Measurements from ENCODE around the gene GBX1.
A peak's percentile ranks its signal among the peaks of the same experiment; 100 is the strongest.

The GBX1 gene

DNA sequence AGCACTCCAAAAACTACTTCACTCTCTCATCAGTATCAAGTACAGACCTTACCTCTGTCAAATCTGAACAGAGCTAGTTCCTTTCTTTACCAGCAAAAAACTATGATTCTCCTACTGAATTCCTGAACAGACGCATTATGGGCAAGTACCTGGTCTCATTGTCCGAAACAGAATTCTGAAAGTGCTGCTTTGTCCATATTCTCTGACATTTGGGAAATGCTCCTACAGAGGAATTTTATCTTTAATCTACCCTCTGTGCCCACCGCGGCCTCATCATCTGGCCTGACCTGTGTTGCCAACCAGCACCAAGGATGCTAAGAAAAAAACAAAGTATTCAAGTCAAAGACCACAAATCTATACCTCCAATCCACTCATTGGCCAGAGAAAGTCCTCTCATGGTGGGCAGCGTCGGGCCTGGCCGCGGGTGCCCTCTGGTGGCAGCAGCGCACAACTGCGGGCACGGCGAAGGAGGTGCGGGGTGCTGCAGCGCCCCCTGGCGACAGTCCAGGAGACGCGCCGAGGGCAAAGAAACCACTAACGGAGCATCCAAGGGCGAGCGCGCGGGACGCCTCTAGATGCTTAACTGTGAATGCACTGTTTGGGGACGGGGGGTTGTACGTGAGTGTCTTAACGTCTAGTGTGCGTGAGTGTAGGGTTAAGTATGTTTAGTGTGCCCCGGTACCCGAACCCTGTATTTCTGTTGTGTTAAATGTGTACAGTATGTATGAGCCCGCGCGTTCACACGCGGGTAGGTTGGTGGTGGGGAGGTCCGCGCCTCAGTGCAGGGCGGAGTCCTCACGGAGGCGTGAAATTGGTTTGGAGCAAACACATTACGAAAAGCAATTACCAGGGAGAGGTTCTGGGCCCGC lies 5.0 kb upstream of the GBX1 start:
- DNase-seq = peak; percentile 52 to 66 (median 58)

DNA sequence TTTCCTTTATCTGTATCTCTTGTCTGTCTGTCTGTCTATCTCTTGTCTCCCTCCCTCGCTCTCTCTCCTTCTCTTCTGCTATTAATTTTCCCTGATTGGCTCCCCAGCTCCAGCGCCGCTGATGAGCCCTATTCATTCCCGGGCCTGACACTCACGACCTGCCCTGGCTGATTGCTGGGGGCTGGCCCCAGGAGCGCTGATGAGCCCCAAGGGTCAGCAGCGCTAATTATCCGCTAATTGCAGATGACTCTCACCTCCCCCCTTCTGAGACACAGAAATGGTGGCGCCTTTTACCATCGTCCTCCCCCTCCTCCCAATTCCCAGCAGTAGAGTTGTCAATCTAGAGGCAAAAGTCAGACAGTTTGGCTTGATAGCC lies 1.3 kb upstream of the GBX1 start:
- no peak for DNase-seq

DNA sequence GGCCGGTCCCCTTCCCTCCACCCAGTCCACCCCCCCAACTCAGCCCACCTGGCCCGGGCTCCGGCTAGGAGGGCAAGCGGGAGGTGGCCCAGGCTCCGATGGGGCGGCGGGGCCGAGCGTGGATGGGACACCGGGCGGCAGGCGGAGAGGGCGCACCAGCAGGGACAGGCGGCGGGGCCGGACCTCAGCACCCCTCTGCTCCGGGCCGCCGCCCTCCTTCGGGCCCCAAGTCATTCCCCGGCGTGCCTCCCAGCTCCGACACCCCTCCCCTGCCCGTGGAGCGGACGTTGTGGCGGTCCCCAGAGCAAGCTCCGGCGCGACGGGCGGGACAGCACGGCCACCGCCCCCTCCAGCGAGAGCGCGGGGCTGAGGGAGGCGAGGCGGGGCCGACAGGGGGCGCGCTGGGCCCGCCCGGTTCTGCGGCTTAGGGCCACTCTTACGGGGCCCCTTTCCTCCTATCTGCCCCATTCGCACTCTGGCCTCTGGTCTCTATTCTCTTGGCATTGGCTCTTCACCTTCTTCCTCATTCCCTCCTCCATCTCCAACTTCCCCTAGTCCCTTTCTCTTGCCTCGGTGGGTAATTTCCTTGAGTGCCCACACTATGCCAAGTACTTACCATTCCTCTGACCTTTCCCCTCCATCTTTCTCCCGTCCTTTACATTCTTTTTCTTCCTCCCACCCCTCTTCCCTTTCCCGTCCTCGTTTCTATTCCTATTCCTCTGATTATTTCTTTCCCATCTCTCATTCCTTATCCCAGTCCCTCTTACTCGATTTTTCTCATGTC lies 701 bp upstream of the GBX1 start:
- DNase-seq = peak in 3 of 4 experiments; percentile 17 to 33 (median 28)

DNA sequence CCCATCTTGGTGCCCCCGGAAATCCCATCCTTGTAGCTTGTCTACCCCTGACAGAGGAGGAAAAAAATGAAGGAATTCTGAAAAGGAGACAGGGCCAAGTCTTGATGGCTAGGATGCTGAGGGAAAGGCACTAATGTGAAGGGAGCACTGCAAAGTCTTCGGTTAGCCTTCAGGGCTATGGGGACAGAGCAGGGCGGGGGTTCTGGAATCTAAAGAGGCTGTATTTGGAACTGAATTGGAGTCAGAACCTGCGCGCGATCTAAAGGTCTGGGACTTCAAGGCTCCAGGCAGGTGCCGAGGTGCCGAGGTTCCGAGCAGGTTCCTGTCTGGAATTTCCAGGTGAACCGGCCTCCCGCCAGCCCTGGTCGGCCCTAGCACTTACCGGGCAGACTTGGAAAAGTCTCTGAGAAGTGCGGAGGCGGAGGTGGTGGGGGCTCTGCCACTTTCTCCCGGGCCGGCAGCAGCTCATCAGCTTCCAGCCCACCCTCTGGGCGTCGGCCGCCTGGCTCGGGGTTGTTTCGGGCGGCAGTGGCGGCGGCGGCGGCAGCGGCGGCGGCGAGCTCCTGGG lies 781 bp downstream of the GBX1 start:
- DNase-seq = no peak

DNA sequence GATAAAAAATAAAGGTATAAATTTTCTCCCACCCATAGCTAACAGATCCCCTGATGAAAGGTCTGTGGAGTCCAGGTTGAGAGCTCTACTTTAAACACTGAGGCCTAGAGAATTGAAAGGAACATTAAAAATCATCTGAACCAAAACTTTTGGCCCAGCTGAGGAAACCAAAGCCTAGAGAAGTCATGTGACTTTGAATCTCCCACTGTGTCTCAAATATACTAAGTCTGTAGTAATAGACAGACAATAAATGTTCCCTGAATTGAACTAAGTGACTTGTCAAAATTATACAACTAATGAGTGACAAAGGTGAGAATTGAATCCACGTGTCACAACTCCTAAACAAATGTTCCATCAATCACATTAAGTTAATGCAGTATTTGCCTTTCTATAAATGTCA lies 5.7 kb downstream of the GBX1 start:
- no peak for DNase-seq

DNA sequence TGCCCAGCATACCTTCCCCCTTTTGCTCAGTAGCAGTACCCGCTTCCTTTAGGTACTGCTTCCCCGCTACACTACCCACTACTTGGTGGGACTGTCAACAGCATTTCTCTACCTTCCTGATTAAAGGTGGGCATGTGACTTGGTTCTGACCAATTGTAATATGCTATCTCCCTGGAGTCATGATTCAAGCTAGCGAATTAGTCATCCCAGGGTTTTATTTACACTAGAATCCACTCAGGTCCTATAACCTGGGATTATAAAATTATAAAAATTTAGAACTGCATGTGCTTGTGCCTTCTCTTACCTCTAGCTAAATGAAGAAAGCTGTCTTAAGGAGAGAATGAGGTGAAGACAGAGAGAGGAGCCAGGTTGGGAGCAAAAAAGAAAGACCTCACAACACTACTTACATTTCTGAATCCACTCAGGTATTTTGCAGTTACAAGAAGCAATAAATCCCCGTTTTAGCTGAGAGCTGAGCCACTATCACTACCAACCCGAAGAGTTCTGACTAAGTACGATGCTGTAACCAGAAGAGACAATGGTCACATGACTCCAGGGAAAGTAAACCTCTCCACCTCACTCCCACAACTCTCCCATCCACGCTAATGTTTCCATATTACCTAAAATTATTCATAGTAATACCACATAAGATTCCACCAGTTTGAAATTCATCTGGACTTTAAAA lies 9.7 kb downstream of the GBX1 start:
- no peak for DNase-seq

DNA sequence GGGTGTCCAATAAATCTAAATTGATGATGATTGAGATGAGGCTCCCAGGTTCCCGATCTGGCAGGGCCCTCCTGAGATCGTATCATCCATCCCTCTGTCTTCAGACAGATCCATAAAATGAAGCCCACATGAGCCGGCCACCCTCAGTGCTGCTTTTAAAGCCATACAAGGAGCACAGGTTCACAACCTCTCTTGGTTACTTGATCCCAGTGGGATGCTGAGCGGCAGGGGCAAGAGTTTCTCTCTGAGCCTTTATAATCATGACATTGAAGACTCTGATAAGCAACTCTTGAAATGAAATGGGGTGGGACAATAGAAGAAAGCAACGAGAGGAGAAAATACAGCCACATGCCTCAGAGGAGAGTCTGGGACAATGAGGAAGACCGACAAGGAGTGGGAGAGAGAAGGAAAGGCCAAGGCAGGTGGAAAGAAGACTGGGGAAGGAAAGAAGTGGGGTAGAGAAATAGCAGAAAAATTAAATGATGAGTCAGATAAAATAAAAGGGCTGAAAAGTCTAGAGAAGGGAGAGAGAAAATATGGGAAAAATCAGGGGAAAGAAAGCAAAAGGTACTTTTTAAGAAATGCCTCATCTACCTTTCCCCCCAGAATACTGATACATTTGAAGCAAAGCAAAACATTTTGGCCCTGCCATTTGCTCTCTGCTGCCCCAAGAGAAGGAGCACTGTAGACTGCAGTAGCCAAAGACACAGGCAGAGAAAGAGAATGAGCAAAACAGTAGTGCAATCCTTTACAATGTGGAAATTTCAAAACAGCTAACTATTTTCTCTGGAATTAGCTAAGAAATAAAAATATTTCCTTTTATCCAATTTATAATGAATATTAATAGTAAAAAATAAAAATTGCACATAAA lies 14.6 kb downstream of the GBX1 start:
- no peak for DNase-seq

DNA sequence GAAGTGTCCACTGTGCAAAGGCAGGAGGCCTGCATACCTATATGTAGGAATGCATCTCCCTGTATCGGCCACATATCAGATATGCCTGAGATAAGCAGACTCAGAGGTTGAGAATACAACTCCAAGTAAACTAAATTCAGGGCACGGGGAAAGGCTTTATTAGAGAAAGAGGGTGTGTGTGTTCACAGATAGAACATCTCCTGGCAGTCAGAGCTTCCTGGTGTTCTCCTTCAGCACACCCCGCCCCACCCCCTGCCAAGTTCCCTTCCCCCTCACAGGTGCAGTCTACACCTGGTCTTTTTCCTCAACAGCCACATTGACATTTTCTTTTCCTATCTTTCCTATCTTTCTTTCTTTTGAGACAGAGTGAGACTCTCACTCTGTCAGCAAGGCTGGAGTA lies 17.1 kb downstream of the GBX1 start:
- DNase-seq = no peak

DNA sequence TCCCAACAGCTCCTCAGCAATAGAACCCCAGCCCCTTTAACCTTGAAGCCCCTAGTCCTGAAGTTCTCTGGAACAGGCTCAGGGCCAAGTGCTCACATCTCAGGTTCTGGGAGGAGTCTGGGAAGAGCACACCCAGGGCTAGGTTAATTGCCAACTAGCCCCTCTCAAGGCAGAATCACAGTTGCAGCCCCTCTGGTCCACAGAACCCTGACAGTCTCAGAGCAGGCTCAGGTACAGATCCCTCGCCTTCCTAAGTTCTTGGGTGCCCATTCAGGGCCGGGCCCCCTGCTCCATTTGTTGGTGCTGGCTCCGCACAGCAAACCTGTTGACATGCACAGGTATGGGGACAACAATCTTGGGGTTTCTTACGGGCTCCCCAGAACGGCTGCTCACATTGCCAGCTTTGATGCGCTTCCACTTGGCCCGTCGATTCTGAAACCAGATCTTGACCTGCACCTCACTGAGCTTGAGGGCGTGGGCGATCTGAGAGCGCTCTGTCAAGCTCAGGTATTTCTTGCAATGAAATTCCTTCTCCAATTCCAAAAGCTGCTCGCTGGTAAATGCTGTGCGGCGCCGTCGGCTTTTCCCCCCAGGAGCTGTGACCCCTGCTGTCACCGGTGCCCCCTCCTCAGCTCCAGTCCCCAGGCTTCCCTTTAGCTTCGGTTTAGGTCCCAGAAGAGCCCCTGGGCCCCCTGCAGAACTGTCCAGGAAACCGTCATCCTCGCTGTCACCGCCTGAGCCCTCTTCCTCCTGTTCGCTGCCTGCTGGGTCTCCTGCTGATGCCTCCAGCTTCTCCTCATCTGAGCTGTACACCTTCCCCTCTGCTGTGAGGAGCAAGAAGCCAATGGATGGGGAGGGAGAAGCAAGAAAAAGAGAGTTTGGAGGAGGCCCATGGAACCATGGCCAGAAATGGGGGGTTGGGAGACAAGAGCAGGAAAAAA lies 18.9 kb downstream of the GBX1 start:
- DNase-seq = no peak

DNA sequence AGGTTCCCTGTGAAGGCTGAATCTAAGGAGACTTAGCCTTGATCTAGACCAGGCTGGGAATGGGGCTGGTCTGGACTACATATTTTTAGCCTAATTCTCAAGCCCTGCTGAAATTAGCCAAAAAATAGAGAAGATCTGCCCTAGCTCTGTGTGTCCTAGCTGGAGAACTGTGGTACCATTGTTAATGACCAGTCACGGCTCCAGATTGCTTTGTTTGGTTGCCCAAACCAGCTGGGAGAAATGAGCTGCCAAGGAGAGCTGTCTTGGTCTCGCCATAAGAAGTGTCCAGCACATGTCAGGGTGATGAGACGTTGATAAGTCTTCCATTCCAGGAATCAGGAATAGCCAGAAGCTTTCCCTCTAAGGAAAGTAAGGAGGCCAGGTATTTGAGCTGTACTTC lies 20.7 kb downstream of the GBX1 start:
- DNase-seq = no peak

DNA sequence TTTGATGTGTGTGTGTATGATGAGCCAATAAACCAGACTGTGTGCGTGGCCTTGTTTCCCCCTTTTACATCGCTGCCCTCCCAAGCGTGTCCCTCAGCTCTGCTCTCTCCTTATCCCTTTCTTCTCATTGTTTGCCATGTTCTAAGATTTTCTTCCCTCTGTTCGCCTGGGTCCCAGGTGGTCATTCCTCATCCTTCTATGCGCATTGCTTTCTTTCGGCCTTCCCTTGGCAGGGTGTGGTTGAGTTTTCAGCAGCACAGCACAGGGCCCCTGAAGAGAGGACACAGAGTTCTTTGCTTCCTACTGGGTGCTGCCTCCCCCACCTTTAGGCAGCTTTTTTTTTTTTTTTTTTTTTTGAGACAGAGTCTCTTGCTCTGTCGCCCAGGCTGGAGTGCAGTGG lies 23.1 kb downstream of the GBX1 start:
- no peak for DNase-seq

DNA sequence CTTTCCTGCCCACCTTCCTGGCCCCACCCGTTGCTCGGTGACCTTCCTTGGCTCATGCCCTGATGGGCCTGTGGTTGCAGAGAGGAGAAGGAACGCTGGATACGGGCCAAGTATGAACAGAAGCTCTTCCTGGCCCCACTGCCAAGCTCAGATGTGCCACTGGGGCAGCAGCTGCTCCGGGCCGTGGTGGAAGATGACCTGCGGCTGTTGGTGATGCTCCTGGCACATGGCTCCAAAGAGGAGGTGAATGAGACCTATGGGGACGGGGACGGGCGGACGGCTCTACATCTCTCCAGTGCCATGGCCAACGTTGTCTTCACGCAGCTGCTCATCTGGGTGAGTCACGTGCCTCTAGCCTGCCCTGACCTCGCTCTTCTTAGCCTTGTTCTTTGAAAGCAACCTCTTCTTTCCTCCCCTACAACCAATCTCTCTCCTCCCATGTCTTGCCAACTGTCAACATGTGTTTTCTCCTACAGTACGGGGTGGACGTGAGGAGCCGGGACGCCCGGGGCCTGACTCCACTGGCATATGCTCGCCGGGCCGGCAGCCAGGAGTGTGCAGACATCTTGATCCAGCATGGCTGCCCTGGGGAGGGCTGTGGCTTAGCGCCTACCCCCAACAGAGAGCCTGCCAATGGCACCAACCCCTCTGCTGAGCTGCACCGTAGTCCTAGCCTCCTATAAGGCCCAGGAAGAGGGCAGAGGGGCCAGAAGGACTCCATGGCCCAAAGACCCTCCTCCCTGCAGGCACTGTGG lies 24.1 kb downstream of the GBX1 start:
- DNase-seq = no peak

DNA sequence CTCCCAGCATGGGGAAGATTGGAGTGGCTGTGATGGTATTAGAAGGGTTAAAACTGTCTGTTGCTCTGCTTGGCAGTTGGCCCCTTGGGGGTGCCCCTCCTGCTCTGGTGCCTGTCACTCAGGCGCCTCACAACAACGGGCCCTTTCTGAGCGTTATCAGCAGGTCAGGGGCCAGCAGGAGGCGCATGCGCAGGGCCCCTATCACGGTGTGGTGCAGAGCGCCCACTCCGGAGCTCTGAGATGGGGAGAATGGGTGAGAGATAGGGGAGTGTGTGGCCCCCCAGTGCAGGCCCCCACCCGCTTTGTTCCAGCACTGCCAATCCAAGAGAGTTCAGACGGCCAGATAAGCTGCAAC lies 24.8 kb downstream of the GBX1 start:
- no peak for DNase-seq

DNA sequence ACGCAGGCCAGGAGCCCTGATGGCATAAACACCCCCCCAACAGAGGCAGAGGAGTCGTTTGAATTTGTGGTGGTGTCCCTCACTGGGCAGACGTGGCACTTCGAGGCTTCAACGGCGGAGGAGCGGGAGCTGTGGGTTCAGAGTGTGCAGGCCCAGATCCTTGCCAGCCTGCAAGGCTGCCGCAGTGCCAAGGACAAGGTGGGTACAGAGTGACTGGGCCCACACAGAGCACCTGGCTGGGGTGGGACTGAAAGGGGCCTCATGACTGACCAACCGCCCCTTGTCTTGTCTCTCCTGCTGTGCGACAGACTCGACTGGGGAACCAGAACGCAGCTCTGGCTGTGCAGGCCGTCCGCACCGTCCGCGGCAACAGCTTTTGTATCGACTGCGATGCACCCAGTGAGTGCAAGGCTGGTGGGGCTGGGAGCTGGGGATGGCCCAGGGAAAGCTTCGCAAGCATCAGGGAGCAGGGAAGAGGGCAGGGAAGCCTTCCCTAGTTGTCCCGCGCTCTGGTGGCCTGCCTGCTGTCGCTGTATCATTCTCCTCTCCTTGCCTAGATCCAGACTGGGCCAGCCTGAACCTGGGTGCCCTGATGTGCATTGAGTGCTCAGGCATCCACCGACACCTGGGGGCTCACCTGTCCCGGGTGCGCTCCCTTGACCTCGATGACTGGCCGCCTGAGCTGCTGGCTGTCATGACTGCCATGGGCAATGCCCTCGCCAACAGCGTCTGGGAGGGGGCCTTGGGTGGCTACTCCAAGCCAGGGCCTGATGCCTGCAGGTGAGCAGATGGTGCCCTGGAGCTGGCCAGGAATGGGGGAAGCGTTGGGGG lies 25.4 kb downstream of the GBX1 start:
- no peak for DNase-seq

DNA sequence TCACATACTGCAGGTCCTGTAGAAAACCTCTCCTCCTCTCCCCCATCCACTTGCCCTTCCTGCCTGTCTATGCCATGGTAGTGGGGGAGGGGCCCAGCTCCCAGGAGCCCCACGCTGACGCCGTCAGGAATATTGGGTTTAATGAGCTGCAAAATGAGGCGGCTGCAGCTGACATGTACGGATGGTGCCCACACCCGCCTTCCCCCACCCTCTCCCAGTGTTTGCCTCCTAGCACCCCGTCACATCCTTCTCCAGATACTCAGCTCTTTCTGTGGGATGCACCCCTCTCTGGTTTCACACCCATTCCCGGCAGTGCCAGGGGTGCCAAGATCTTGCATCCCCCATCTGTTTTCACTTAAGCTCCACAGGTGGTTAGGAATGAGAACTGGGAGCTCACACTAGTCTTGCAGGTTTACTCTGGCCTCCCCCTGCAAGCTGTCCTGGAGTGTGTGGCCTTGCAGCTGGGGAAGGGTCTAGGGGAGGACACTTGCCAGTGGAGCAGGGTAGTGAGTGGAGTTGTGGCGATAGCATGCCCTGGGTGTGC lies 26.1 kb downstream of the GBX1 start:
- DNase-seq = no peak

DNA sequence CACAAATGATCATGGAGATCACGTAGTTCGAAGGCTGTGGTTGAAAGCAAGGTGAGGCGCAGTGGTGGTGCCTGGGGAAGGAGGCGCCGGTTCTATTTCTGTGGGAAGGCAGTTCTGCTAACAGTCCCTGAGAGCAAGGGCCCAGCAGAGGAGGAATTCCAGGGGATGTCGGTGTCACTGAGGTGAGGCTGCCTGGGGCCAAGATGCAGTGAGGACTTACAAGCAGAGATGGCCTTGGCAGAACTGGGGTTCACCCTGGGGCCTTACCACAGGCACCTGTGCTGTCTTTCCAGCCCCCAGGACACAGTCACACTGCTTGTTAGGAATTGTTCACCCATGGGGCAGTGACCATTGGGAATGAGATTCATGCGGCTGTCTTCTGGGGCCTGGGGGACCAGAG lies 26.7 kb downstream of the GBX1 start:
- DNase-seq = no peak

DNA sequence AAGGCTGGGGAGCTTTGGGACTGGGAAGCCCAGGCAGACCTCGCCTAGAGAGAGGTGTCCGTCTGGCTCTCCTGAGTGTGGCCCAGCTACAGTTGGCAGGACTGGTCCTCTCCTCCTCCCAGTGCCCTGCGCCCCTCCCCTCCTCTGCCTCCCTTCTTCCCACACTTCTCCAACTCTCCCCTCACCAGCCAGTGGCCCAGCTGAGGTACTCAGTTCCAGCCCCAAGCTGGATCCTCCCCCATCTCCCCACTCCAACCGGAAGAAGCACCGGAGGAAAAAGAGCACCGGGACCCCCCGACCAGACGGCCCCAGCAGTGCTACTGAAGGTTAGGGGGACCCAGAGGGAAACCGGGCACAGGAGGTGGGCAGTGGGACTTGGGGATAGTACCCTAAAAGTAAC lies 27.7 kb downstream of the GBX1 start:
- DNase-seq = no peak

DNA sequence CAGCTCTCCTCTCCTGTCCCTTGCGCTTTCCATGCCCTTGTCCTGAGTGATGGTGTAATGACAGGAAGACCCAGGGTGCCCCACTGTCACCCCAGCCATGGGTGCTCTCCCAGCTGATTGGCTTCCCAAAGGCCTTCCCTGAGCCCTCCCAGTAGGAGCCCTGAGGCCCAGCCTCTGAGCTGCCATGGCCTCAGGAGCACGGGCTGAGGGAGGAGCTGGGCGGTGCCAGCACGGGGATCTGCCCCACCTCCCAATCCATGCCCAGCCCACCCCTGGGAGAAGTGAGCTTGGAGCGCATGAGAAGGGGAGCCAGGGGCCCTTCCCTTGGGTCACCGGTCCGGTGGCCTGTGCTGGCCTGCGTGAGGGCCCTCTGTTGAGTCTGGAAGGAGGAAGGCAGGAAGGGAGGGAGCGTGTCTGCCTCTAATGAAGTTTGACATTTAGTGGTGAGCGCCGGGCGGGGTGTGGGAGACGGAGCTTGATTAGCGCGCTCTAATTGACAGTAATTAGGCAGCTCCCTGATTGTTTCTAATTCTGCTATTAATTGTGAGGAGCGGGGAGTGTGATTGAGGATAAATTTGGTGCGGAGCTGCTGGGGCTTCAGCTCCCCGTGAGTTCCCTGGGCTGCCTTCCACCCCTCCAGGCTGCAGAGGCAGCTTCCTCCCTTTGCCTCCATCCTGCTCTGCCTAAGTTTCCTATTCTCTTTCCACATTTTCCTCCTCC lies 28.3 kb downstream of the GBX1 start:
- no peak for DNase-seq

Data from activated CD4-positive, CD25-positive, alpha-beta regulatory T cell (primary cell).